HepG2 (cell line): Measurements from ENCODE around the gene CFAP210. TPM values are rescaled to one million over a fixed set of nuclear protein-coding genes. Genes with fewer than 3 reads are reported as not detected.

Experiments used
- ATAC-seq: fragments of 200-7000 bp; cut with Tn5 transposase; 3 replicates; pipeline ENCODE4 v1.9.1; 2020; ENCODE audit warnings: mild to moderate bottlenecking, moderate library complexity
- BruUV-seq: library from RNA; stranded (reverse); fragments of 400-500 nt; replicated peaks from 2 replicates; lab custom pipeline; 2021; lab: Mats Ljungman, UMichigan
- CTCF ChIA-PET: fragments of 300-600 bp; formaldehyde crosslinking; extraction: SDS; loops from one replicate; lab custom pipeline; 2021; ENCODE audit warnings: low total read pairs, inconsistent platforms, low intra/inter-chr PET ratio; lab: Yijun Ruan, JAX
- POLR2A ChIA-PET: fragments of 350-600 bp; sonication (Branson Sonifier 250); formaldehyde crosslinking; loops from one replicate; lab custom pipeline; 2020; ENCODE audit warnings: antibody characterized with exemption, inconsistent platforms; lab: Yijun Ruan, JAX
- DNase-seq: peaks from one replicate; pipeline ENCODE4 v3.0.0-alpha.2; 2015; ENCODE audit warnings: low spot score
- FAIRE-seq: peaks from 3 replicates; lab custom pipeline; 2011; peaks lifted over from hg19 to GRCh38; lab: Jason Lieb, UNC
- H2AFZ ChIP-seq: one replicate; pipeline ENCODE4 v1.6.1; 2011; ENCODE audit warnings: low read length, inconsistent platforms
- H3K27ac ChIP-seq: fragments of 300-600 bp; 3 replicates; pipeline ENCODE4 v1.8.0; 2011; ENCODE audit warnings: mixed run types, mild to moderate bottlenecking, mixed read lengths, low read length, inconsistent platforms; ENCODE audit not compliant: insufficient read depth; ENCODE audit errors: extremely low read length
- H3K27me3 ChIP-seq, 2 experiments: fragments of 200-600 bp in 1 of 2; 2 replicates in 1 of 2; 3 replicates in 1 of 2; pipeline versions ENCODE4 v1.6.0 to v1.8.0; 2011; ENCODE audit warnings: low read length in 2 of 2, mild to moderate bottlenecking in 2 of 2, moderate library complexity in 2 of 2, inconsistent platforms in 1 of 2; ENCODE audit not compliant: insufficient read depth in 2 of 2, control insufficient read depth in 1 of 2
- H3K36me3 ChIP-seq, 2 experiments: fragments of 200-600 bp in 1 of 2; replicated peaks in 1 of 2; 2 replicates in 1 of 2; 3 replicates in 1 of 2; pipeline versions ENCODE4 v1.5.1 to v1.8.0; 2011; ENCODE audit warnings: low read length in 2 of 2, inconsistent platforms in 1 of 2; ENCODE audit not compliant: insufficient read depth in 2 of 2, control insufficient read depth in 1 of 2
- H3K4me1 ChIP-seq: 2 replicates; pipeline ENCODE4 v1.5.1; 2012; ENCODE audit warnings: low read length, inconsistent platforms; ENCODE audit not compliant: insufficient read depth
- H3K4me2 ChIP-seq: 2 replicates; pipeline ENCODE4 v1.6.0; 2011; ENCODE audit warnings: low read depth, low read length, inconsistent platforms
- H3K4me3 ChIP-seq, 3 experiments: fragments of 200-600 bp in 1 of 3; sonication (generic), shearing (Covaris generic) in 1 of 3; replicated peaks in 1 of 3; 2 replicates each; pipeline ENCODE4 v1.5.1; 2011 to 2016; ENCODE audit warnings: low read length in 3 of 3, inconsistent platforms in 2 of 3, low read depth in 2 of 3, mild to moderate bottlenecking in 2 of 3, control low read depth in 1 of 3, mixed read lengths in 1 of 3; ENCODE audit not compliant: insufficient read depth in 1 of 3
- H3K79me2 ChIP-seq: one replicate; pipeline ENCODE4 v1.6.1; 2011; ENCODE audit warnings: low read length, inconsistent platforms; ENCODE audit not compliant: insufficient read depth
- H3K9ac ChIP-seq: 2 replicates; pipeline ENCODE4 v1.6.0; 2011; ENCODE audit warnings: mild to moderate bottlenecking, low read depth, low read length, inconsistent platforms; ENCODE audit not compliant: insufficient read depth
- H3K9me3 ChIP-seq: 2 replicates; pipeline ENCODE4 v1.5.1; 2012; ENCODE audit warnings: mild to moderate bottlenecking, low read length
- H4K20me1 ChIP-seq: 2 replicates; pipeline ENCODE4 v1.6.0; 2011; ENCODE audit warnings: inconsistent platforms, mild to moderate bottlenecking, low read length, moderate library complexity; ENCODE audit not compliant: insufficient read depth
- MAFK ChIP-seq, 2 experiments: IDR thresholded peaks in 1 of 2; conservative IDR thresholded peaks in 1 of 2; 2 replicates each; pipeline ENCODE4 v1.6.1; 2011; ENCODE audit warnings: improper control_type of control experiment in 2 of 2, low read length in 2 of 2
- PRDM4 ChIP-seq: sonication (generic); formaldehyde crosslinking; IDR thresholded peaks from 2 replicates; pipeline ENCODE4 v1.9.0; 2021; ENCODE audit warnings: missing genetic modification reagents, borderline replicate concordance
- WGBS: methylation state at CpG from one replicate; pipeline ENCODE4 v1.1.6; 2017; ENCODE audit warnings: low lambda C conversion rate; 5-methylcytosine and 5-hydroxymethylcytosine counted together
- in situ Hi-C: cut with HindIII; loops from 2 replicates; pipeline ENCODE4 v1.10.0; 2017; ENCODE audit warnings: low pct_unique_long_range_greater_than_20kb; ENCODE audit not compliant: extremely low pct_ligation_motif_present
- intact Hi-C: fragments of 100-400 bp; cut with micrococcal nuclease; formaldehyde crosslinking; loops from one replicate; pipeline ENCODE4 v1.10.0; 2022; ENCODE audit not compliant: unreplicated experiment
- polyA plus RNA-seq, 8 experiments: library from polyadenylated mRNA; depleted of rRNA in 3 of 8; stranded (reverse) in 7 of 8; unstranded in 1 of 8; fragments of >200 nt; fragmentation: Illumina TruSeq in 4 of 8; extraction: Trizol in 4 of 8; gene quantifications; 2 replicates each; pipeline versions ENCODE4 v1.2.1 to v1.2.3, GENCODE V29; 2011 to 2016; ENCODE audit warnings: low read depth in 4 of 8, missing spikeins in 1 of 8, mixed read lengths in 1 of 8; ENCODE audit not compliant: insufficient read depth in 1 of 8
- total RNA-seq, 5 experiments: library from RNA; depleted of rRNA; stranded (reverse); fragments of >200 nt; fragmentation: Illumina TruSeq; extraction: Trizol; gene quantifications; 2 replicates each; pipeline ENCODE4 v1.2.3, GENCODE V29; 2016; ENCODE audit warnings: low read depth in 1 of 5
- TF ChIP-seq, protein P1 (sequence below): sonication (generic); formaldehyde crosslinking; IDR thresholded peaks from 2 replicates; pipeline ENCODE4 v1.8.1; 2022; ENCODE audit warnings: low read depth, mild to moderate bottlenecking, missing genetic modification reagents

The CFAP210 gene
- total and polyA plus RNA-seq, 2 of the 13 experiments (the other 11 are each of a cell fraction or from before 2014, with no cell fraction given): 0.18 TPM; not detected in 1

DNA sequence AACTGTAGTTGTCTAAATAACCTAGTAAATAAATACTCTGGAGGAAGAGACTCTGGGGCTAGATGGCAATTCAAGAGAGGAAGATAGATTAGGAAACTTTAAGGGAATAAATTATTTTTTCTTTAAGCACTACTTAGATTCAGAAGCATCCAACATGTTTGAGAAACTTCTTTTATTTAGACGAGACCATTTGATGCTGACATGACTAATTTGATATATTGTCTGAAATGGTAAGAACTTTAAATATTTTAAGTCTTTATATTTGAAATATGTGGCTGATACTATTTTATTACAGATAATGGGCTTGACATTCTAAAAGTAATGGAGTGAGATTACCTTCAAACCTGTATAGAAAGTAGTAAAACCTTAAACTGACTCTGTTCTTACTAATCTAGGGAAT lies 73.7 kb downstream of the CFAP210 start:
- ChIA-PET POLR2A (no interaction called here), CTCF (no interaction called here)
- H3K79me2 ChIP-seq: peaks cover 24% of the 10 kb centered on the region
- H2AFZ ChIP-seq: no peak overlapping the region
- no peaks in the 10 kb centered on the region for H3K4me1 ChIP-seq
- WGBS: 97% methylated on average over 1 of the region's 1 CpG
- FAIRE-seq: no peak
- no peak overlapping the region for H3K4me3 ChIP-seq
- peaks cover 10 to 57% of the 10 kb centered on the region in 2 experiments for H3K36me3 ChIP-seq
- no peak overlapping the region for H3K27ac ChIP-seq
- H3K9ac ChIP-seq: no peak overlapping the region
- in situ Hi-C loops: no loop called here
- no peak for ATAC-seq
- intact Hi-C loops: no loop called here
- peak; percentile 43 to 73; a peak in 3 of 4 replicates for TF ChIP-seq MAFK (conservative IDR thresholded peaks at IDR 0.05 in 1 of 2, IDR thresholded peaks at IDR 0.05 in 1 of 2; ENCODE audit: low read length in 2 of 2)
- TF ChIP-seq, protein P1, sequence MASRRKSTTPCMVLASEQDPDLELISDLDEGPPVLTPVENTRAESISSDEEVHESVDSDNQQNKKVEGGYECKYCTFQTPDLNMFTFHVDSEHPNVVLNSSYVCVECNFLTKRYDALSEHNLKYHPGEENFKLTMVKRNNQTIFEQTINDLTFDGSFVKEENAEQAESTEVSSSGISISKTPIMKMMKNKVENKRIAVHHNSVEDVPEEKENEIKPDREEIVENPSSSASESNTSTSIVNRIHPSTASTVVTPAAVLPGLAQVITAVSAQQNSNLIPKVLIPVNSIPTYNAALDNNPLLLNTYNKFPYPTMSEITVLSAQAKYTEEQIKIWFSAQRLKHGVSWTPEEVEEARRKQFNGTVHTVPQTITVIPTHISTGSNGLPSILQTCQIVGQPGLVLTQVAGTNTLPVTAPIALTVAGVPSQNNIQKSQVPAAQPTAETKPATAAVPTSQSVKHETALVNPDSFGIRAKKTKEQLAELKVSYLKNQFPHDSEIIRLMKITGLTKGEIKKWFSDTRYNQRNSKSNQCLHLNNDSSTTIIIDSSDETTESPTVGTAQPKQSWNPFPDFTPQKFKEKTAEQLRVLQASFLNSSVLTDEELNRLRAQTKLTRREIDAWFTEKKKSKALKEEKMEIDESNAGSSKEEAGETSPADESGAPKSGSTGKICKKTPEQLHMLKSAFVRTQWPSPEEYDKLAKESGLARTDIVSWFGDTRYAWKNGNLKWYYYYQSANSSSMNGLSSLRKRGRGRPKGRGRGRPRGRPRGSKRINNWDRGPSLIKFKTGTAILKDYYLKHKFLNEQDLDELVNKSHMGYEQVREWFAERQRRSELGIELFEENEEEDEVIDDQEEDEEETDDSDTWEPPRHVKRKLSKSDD (CRISPR knock-in tag): no peak
- TF ChIP-seq PRDM4 (CRISPR knock-in tag): no peak
- H4K20me1 ChIP-seq: no peaks in the 10 kb centered on the region
- no TSS peak for BruUV-seq
- H3K9me3 ChIP-seq: no peaks in the 10 kb centered on the region
- no peaks in the 10 kb centered on the region for H3K27me3 ChIP-seq
- no peak for DNase-seq
- H3K4me2 ChIP-seq: no peak overlapping the region
